BE2C (cell line): ENCODE measurements around the gene PTPRN2.
A peak's percentile ranks its signal among the peaks of the same experiment; 100 is the strongest.

Source experiments
- DNase-seq: peaks from one replicate; pipeline ENCODE4 v3.0.0-alpha.2; 2020
- H3K27me3 ChIP-seq: fragments of 250-450 bp; sonication (Bioruptor Pico); 2 replicates; pipeline ENCODE4 v1.5.1; 2020; ENCODE audit warnings: mild to moderate bottlenecking
- H3K36me3 ChIP-seq: fragments of 250-450 bp; sonication (Bioruptor Pico); 2 replicates; pipeline ENCODE4 v1.5.1; 2020; ENCODE audit warnings: mild to moderate bottlenecking
- H3K4me1 ChIP-seq: fragments of 250-450 bp; sonication (Bioruptor Pico); 2 replicates; pipeline ENCODE4 v1.5.1; 2020
- H3K4me3 ChIP-seq: 2 replicates; pipeline ENCODE4 v1.5.1; 2011; ENCODE audit warnings: low read depth, low read length
- H3K9me3 ChIP-seq: fragments of 250-450 bp; sonication (Bioruptor Pico); 2 replicates; pipeline ENCODE4 v1.5.1; 2020
- CTCF ChIP-seq: IDR thresholded peaks from 2 replicates; pipeline ENCODE4 v1.5.1; 2012; ENCODE audit warnings: mild to moderate bottlenecking, low read depth, low read length

The PTPRN2 gene

GRCh38 chr7:158238616-158239289 is 348.9 kb downstream of the PTPRN2 start:
- H3K27me3 ChIP-seq, result no peaks in the 10 kb centered on the region
- no peaks in the 10 kb centered on the region for H3K4me1 ChIP-seq
- H3K4me3 ChIP-seq, result peak overlapping the region; percentile 37; the same call in 1 of the 2 replicates
- no peak for DNase-seq
- H3K9me3 ChIP-seq, result no peaks in the 10 kb centered on the region; the same call in 1 of the 2 replicates
- TF ChIP-seq CTCF, result no peak
- H3K36me3 ChIP-seq, result no peaks in the 10 kb centered on the region

- no peak for TF ChIP-seq CTCF
- H3K9me3 ChIP-seq, result no peaks in the 10 kb centered on the region
- H3K36me3 ChIP-seq, result no peaks in the 10 kb centered on the region
- no peaks in the 10 kb centered on the region for H3K4me1 ChIP-seq
- no peak for DNase-seq
- H3K27me3 ChIP-seq, result no peaks in the 10 kb centered on the region
- no peak overlapping the region for H3K4me3 ChIP-seq
These were observed 349.8 kb downstream of the PTPRN2 start for GRCh38 chr7:158237672-158238335.

GRCh38 chr7:158236400-158236799 is 351.2 kb downstream of the PTPRN2 start:
- Histone ChIP-seq H3K27me3 (no peaks in the 10 kb centered on the region), H3K4me1 (no peaks in the 10 kb centered on the region), H3K9me3 (no peaks in the 10 kb centered on the region), H3K4me3 (no peak overlapping the region), H3K36me3 (no peaks in the 10 kb centered on the region)
- no peak for DNase-seq
- no peak for TF ChIP-seq CTCF

GRCh38 chr7:158235862-158236261 is 351.8 kb downstream of the PTPRN2 start:
- no peak for TF ChIP-seq CTCF
- no peaks in the 10 kb centered on the region for H3K9me3 ChIP-seq
- no peak overlapping the region for H3K4me3 ChIP-seq
- no peaks in the 10 kb centered on the region for H3K4me1 ChIP-seq
- no peaks in the 10 kb centered on the region for H3K36me3 ChIP-seq
- no peak for DNase-seq
- no peaks in the 10 kb centered on the region for H3K27me3 ChIP-seq

GRCh38 chr7:158229945-158230344 is 357.7 kb downstream of the PTPRN2 start:
- H3K36me3 ChIP-seq, result no peaks in the 10 kb centered on the region
- H3K4me1 ChIP-seq, result no peaks in the 10 kb centered on the region
- no peak for DNase-seq
- peaks cover 2% of the 10 kb centered on the region for H3K9me3 ChIP-seq
- H3K27me3 ChIP-seq, result no peaks in the 10 kb centered on the region
- H3K4me3 ChIP-seq, result no peak overlapping the region
- no peak for TF ChIP-seq CTCF

- peak; percentile 25; the same call in 1 of the 2 replicates for TF ChIP-seq CTCF
- Histone ChIP-seq H3K4me3 (no peak overlapping the region), H3K27me3 (no peaks in the 10 kb centered on the region), H3K4me1 (no peaks in the 10 kb centered on the region), H3K36me3 (no peaks in the 10 kb centered on the region), H3K9me3 (peaks cover 2% of the 10 kb centered on the region)
- no peak for DNase-seq
These were observed 358.6 kb downstream of the PTPRN2 start for GRCh38 chr7:158228986-158229385.
